Caki2 (cell line): ENCODE measurements around the gene ADCY1. TPM values are rescaled to one million over a fixed set of nuclear protein-coding genes. Genes with fewer than 3 reads are reported as not detected.

Experiments
- DNase-seq: peaks from one replicate; pipeline ENCODE4 v3.0.0-alpha.2; 2015; ENCODE audit warnings: low read depth
- in situ Hi-C: cut with HindIII; loops from 2 replicates; pipeline ENCODE4 v1.10.0; 2016; ENCODE audit warnings: low sequenced_read_pairs, low pct_unique_long_range_greater_than_20kb, mixed read lengths
- total RNA-seq: library from RNA; depleted of rRNA; stranded (reverse); fragments of >200 nt; shearing (Covaris generic); gene quantifications from 2 replicates; pipeline ENCODE4 v1.2.3, GENCODE V29; 2014; ENCODE audit warnings: low replicate concordance

Gene ADCY1
- total RNA-seq, 1 experiment from 2014 or later: not detected

DNA sequence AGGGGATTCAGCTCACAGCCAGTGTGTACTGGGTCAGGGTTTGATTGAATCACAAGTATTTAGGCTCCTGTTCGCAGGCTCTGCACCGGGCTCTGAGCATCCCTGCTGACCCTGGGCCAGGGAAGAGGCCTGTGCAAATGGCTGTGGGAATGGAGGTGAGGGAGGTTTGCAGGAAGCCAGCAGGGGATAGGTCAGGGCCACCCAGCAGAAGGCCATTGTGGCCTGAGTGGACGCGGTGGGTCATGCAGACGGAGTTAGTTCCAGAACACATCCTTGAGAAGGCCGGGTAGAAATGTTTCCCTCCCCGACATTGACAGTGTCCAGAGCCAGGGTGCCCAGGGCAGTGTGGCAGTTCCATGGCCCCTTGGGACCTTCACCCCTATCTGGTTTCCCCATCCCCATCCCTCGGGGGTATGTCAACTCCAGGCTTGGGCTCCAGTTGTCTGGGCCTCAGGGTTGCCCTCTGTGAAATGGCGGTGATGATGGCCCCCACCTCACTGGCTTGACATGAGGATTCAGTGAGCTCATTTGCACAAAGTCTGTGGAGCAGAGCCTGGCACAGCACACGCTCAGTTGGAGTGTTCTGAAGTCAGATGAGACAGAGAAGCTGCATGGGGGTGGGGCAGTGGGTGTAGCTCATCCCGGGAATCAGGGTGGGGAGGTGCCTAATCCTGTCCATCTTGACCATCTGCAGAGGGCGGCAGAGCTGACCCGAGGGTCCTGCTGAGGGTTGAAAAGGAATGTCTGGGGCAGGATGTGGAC, 107.6 kb downstream of the ADCY1 start:
- no peak for DNase-seq
- in situ Hi-C loops: no loop called here

DNA sequence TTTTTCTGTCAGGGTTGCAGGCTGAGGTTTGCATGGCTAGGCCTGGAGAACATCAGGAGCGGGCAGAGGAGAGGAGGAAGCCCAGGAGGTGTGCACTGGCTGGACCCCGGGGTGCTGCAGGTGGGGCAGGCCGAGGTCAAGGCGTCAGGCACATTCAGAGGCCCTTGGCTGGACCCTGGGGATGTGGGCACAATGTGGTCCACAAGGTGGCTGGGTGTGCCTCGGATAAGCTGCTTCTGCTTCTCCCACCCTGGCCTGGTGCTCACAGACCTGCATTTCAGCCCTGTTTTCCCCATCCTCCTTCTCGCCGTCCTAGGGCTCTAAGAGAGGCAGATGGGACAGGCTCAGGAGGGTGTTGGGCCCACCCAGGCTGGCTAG, 108.2 kb downstream of the ADCY1 start:
- no peak for DNase-seq
- in situ Hi-C loops: no loop called here

DNA sequence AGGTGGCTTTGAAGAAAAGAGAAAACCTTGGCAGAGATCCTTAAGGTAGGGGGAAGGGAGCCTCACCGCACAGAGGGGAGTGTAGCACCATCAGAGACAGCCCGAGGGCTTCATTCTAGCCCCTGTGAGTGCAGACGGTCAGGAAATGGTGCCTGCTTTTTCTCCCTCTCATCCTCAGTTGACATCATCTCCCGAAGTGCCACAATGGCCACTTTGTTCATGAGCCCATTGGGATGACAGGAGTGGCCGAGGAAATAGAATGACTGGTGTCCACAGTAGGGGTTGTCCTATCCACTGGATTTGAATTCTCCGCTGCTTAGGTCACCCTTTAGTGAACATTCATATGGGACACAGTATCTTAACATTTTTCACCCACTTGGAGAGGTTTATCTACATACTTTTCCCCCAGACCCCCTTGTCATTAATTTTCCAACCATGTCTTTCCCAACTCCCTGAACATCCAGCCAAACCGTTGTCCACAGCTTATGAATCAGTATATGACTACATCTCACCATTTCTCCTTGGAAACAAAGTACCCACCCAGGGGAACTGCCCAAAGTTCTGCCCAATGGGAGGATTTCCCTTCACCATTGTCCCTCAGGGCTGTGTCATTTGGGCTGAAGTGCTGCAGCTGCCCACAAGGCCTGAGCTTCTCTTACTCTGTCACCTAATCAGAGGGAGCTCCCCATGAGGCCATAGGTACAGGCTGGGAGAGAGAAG, 108.8 kb downstream of the ADCY1 start:
- in situ Hi-C loops: no loop called here
- no peak for DNase-seq

DNA sequence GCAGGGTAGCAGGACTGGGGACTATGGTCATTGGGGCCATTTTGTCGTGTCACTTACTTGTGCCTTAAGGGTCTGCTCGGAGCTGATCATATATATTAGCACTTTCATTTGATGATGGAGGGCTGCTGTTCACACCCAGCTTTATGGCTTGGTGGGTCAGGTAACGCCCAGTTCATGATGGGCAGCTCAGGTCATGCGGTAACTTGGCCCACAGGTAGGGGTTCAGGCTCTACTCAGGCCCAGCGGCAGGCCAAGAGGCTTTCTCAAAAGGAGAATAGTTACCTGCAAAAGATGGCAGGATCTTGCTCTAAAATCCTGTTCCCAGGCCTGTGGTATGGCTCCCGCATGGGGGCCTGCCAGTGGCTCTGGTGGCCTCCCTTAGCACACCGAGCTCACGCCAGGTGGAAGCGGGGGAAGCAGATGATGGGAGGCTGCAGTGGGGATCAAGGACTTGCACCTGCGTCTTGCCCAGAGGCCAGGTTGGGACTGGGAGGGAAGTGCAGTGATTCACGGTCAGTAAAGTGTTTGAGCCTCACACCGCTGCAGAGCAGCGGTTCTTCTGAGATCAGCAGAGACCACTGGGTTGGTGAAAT, 109.5 kb downstream of the ADCY1 start:
- in situ Hi-C loops: no loop called here
- no peak for DNase-seq

DNA sequence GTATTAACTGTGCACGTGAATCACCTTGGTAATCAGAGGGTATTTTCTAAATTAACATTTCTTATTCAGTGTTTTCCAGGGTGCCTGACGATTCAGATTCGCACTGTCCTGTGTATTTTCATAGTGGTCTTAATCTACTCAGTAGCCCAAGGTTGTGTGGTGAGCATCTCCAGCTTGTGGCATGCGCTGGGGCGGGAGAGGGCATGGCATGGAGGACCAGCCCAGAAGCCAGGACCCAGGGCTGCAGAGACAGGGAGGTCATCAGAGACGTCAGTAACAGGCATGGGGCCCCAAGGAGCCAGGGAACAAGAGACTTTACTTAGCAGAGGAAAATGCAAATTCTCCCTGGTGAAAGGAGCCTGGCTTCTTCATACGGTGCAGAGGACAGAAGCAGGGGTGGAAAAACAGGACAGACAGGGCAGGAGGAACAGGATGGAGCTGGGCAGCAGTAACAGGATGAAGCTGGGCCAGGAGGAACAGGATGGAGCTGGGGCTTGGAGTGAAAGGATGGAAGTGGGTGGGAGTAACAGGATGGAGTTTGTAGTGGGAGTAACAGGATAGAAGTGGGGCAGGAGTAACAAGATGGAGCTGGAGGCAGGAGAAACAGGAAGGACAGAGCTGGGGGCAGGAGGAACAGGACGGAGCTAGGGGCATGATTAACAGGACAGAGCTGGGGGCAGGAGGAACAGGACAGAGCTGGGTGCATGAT, 110.9 kb downstream of the ADCY1 start:
- in situ Hi-C loops: no loop called here
- DNase-seq: no peak

DNA sequence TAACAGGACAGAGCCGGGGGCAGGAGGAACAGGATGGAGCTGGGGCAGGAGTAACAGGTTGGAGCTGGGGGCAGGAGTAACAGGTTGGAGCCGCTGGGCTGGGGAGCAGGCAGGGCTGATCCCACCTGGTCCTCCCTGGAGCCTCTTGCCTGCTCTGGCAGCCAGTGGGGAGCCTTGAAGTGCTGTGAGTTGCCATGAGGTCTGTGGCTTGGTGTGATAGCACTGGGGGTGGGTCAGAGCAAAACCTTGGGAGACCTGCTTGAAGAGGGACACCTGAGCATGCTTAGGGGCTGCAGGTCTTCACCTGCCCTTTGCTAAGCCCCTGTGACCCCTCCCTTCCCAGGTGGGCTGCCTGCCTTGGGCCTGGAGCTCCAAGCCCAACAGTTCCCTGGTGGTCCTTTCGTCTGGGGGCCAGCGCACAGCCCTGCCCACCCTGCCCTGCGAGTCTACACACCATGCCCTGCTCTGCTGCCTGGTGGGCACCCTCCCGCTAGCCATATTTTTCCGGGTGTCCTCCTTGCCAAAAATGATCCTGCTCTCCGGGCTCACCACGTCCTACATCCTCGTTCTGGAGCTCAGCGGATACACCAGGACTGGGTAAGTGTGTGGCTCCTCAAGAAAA, 111.6 kb downstream of the ADCY1 start:
- in situ Hi-C loops: no loop called here
- no peak for DNase-seq

DNA sequence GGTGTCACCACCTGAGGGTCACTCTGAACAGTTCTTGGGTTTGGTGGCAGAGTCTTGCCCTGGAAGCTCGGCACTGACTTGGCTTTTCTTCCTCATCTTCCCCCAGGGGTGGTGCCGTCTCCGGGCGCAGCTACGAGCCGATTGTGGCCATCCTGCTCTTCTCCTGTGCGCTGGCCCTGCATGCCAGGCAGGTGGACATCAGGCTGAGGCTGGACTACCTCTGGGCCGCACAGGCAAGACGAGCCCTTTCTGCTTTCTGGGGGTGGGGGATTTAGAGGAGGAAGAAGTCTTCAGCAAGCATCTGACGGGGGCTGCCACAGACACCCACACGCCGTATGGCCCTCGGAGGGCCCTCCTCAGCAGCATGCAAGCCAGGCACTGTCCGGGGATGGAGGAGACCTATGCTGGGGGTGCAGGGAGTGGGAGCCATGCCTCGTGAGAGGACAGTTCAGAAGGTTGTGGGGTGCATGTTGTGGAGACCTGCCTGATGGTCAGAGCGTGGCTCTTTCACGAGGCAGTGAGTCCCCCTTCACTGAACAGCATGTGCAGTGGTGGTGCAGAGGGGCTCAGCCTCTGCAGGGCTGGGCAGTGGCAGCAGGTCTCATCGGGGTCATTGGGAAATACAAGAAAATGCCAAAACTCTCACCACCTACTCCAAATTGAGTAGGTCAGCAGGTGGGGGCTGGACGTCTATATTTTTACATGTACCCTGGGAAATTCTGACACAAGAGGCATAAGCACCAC, 112.4 kb downstream of the ADCY1 start:
- in situ Hi-C loops: no loop called here
- no peak for DNase-seq

DNA sequence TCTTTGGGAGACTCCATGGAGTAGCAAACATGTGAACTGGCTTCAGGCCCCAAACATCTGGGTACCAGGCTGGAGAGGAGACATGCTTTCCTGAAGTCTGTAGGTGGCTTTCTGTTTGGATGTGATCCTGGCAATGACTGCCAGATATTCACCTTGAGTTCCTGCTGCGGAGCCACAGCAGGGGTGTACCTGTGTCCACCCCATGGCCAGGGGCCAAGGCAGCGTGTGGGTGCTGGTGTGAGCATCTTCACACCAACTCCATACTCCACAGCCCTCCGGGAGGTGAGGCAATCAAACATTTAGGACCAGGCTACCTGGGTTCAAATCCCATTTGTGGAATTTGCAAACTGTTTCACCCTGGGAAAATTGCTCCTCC, 113.0 kb downstream of the ADCY1 start:
- in situ Hi-C loops: no loop called here
- no peak for DNase-seq

DNA sequence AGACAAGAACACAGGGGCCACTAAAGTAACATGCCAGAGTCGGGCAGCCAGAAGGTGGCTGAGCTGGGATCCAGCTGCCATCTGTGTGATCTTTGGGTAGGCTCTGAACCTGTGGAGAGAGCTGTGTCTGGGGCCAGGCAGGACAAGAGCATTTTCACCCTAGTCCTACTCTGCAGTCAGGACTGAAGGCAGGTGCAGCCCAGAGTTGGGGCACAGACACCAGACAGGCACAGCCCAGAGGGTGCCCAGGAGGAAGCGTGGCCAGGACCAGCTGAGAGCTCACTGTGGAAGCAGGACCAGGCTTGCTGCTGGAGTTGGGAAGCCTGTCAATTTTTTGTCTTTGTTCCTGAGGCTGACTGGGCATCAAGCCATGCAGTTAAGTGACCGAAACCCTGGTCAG, 113.6 kb downstream of the ADCY1 start:
- no peak for DNase-seq
- in situ Hi-C loops: no loop called here

DNA sequence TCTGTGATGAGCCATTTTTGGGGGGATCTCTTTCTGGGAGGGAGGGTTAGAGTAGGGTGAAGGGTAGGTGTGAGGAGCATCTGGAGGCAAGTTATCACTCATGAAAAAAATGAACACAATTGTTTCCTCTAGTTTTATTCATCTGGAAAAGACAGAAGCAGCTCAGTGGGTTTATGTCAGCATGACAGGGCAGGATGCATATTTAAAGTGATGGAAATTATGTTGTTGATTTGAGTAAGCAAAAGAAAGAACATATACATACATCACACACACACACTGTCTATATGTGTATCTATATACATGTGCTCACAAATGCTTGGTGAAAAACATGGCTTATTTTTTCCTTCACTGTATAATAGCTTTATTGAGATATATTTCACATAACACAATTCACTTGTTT, 114.2 kb downstream of the ADCY1 start:
- in situ Hi-C loops: no loop called here
- no peak for DNase-seq

DNA sequence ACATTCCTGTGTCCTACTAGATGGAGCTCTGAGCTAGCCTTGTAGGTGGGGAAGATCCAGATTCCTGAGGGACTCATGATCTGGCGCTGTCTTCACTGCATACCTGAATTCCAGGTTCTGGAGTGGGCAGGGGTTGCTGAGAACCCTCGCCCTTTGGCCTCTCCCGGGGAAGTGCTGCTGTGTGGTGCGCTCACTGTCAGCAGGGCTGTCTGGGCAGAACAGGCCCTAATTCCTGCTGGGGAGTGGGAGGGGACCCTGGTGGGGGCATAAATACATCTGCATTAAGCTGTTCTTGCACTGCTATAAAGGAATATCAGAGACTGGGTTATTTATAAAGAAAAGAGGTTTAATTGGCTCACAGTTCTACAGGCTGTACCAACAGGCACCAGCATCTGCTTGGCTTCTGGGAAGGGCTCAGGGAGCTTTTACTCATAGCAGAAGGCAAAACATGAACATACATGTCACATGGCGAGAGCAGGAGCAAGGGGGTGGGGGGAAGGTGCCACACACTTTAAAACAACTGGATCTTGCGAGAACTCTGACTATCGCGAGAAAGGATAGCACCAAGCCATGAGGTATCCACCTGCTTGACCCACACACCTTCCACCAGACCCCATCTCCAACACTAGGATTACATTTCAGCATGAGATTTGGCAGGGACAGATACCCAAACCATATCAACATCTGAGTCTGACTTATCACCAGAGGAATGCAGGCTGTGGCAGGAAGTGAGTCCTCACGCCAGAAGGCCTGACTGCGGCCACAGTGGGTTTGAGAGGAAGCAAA, 115.0 kb downstream of the ADCY1 start:
- in situ Hi-C loops: no loop called here
- no peak for DNase-seq

DNA sequence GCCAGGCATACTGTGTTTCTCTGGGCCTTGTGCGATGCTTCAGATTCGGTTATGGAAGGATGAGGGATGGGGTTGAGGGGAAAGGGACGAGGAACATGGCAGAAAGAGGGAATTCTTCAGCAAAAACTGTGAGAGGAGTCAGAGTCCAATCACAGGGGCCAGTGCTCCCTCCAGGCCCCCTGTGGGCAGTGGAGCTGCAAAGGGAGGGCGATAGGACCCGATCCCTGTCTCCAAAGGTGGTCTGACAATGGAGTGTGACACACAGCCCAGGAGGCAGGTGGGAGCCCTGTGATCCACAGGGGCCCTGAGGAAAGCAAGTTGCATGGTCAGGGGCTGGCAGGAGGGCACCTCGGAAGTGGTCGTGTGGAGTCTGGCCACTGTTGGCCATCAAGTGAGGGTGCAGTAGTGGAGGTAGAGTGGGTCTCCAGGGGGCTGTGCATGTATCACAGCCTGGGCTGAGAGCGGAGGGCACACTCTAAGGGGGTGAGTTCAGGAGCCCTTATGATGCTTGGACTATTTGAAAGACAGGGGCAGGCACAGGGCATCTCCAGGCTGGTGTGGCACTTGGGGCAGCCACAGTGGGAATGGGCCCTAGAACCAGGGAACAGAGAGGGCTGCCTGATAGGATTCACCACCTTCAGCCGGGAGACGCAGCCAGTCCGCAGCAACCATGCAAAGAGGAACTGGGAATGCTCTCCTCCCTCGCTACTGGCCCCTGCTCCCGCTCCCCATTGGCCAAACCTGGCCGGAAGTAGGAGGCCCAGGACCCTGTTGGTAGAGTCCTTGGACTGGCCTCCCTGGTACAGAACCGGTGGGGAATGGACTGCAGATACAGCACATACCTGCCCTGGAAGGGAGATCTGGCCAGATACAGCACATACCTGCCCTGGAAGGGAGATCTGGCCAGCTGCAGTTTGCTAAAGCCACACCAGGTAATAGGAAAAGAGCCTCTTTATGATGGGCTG, 115.9 kb downstream of the ADCY1 start:
- in situ Hi-C loops: no loop called here
- DNase-seq: no peak

DNA sequence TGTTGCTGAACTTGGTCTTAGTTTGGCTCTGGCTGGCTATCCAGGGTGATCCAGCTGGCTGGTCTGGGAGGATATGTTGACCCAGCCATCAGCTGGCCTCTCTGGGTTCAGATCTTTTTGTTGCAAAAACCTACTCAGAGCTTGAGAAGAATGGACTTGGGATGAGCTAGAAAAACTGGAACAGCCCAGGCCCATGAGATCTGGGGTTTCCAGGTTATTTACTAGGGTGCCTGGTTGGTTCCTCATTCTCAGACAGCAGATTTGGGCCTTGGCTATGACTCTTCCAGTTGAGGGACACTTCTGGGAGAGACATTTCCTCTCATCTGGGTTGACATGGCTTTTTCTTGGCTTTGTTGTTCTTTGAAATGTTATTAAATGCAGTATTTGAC, 116.6 kb downstream of the ADCY1 start:
- DNase-seq: no peak
- in situ Hi-C loops: no loop called here

DNA sequence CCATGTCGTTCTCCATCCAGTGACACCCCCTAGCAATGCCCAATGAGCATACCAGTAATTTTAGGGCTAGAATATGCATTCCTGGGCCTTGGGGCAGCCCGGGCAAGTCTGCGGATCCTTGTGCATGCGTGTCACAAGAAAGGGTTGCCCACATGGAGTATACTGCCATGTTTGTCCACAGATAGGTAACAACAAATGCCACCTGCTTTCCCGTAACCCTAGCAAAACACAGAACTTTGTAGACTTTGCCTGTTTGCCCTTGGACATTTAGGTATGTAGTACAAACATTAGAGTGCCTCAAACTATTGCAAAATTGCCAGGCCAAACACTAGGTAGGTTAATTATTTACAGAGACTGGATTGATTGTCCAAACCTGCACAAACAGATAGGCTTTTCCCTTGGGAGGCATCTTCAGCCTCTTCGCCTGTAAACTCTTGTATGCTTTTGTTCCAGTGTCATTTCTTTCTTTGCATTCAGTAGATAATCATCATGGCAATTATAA, 117.0 kb downstream of the ADCY1 start:
- in situ Hi-C loops: no loop called here
- no peak for DNase-seq

DNA sequence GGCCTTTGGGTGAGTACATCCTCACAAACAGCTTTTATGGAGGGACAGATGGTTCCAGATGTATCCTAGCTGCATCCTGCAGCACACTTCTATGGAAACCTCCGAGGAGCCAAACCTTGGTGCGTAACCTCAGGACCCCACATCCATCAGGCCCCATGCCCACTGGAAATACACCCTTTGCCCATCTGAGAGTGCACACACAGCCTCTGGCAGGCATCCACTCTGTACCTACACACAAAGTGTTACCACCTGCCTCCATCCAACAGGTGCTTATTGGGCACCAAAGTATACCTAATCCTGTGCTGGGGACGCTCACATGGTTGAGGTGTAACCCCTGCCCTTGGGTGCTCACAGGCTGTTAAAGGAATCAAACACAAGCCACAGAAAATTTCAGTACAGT, 117.9 kb downstream of the ADCY1 start:
- DNase-seq: no peak
- in situ Hi-C loops: no loop called here
